Retina (tissue), 1 donor: ENCODE measurements around the gene BPHL.
"Not testable (repeated sequence)": the region's sequence is repeated elsewhere in the genome, so short reads cannot be mapped to it uniquely, and the experiment has no call there.

ENCODE experiments used
- DNase-seq: peaks from one replicate; pipeline ENCODE4 v3.0.0-alpha.2; 2016

Gene BPHL

GRCh38 chr6:3118353-3119039 is at the start of gene BPHL:
Gene BPHL, plus strand, starts transcription at chr6:3118711. Its CDS starts 30 bp downstream, at chr6:3118741.
- peak; percentile 99 for DNase-seq

- DNase-seq, result no peak
Measured at GRCh38 chr6:3071568-3071967, 46.9 kb upstream of the BPHL start.

- no peak for DNase-seq
Measured at GRCh38 chr6:3072798-3073197, 45.7 kb upstream of the BPHL start.

- no peak for DNase-seq
Measured at GRCh38 chr6:3073382-3073781, 45.1 kb upstream of the BPHL start.

DNA sequence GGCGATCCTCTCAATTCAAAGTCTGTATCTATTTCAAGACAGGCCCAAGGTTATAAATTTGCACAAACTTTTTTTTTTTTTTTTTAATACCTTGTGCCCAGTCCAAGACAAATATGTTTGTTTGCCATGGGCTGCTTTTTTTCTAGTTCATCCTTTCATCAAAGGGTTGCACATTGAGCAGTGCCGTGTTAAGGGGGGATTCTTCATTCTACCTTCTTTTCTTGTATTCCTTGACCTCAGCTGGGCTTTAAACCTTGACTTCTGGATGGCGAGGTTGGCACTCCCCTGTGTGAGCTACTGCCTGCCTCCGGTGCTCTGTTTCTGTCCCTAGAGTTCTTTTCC is 42.8 kb upstream of the BPHL start:
- DNase-seq, result no peak

GRCh38 chr6:3076320-3076719 is 42.2 kb upstream of the BPHL start:
- no peak for DNase-seq

DNA sequence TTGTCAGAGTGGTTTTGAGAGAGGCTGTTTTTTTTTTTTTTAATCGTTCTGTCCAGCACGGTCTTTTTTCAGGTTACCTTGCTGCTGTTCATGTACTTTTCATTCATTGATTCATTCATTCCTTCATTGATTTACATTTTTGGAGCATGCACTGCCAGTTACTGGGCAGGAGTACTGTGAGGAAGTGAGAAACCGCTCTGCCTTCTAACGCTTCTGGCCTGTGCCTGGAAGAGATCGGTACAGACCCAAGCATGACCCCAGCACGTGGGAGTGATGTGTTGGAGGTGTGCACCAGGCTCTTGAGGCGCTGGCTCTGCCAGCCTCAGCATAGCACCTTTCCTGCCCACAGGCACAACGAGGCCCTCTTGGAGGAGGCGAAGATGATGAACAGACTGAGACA is 41.1 kb upstream of the BPHL start:
- no peak for DNase-seq

DNA sequence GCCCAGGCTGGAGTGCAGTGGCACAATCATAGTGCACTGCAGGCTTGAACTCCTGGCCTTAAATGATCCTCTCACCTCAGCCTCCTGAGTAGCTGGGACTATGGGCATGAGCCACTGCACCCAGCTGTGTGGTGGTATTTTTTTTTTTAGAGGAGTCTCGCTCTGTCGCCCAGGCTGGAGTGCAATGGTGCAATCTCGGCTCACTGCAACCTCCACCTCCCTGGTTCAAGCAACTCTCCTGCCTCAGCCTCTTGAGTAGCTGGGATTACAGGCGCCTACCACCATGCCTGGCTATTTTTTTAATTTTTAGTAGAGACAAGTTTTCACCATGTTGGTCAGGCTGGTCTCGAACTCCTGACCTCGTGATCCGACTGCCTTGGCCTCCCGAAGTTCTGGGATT is 39.6 kb upstream of the BPHL start:
- DNase-seq, result not testable (repeated sequence)

DNA sequence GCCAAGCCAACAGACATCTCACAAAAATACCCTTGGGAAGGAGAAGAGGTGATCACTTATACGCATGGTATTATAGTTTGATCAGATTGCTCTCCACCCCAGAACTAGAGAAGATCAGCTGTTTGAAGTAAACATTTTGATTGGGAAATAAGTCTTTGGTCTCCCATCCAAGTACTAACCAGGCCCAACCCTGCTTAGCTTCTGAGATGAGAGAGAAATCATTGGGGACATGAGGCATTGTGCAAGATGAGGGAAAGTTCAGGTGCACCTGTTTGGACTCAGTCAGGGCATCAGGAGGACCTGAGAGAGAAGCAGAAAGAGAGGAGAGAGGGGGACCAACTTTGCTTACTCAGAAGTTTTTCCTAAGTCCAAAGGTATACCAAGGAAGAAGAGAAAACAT is 38.8 kb upstream of the BPHL start:
- DNase-seq, result no peak

- peak; percentile 22 for DNase-seq
Measured at GRCh38 chr6:3081960-3082359, 36.6 kb upstream of the BPHL start.

GRCh38 chr6:3085074-3085473 is 33.4 kb upstream of the BPHL start:
- DNase-seq, result no peak

- no peak for DNase-seq
Measured at GRCh38 chr6:3086282-3086946, 32.1 kb upstream of the BPHL start.

- no peak for DNase-seq
Measured at GRCh38 chr6:3088446-3088845, 30.1 kb upstream of the BPHL start.

GRCh38 chr6:3088968-3089367 is 29.5 kb upstream of the BPHL start:
- no peak for DNase-seq

GRCh38 chr6:3090013-3090412 is 28.5 kb upstream of the BPHL start:
- DNase-seq, result peak; percentile 13

DNA sequence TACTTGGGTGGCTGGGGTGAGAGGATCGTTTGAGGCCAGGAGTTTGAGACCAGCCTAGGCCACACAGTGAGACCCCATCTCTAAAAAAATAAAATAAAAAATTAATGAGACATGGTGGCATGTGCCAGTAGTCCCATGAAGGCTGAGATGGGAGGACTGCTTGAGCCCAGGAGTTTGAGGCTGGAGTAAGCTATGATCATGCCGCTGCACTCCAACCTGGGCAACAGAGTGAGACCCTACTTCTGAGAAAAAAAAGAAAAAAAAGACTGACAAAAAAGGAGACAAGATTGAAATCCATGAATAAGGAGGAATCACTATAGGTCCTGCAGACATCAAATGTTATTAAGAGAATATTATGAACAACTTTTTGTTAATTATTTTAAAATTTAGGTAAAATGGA is 23.7 kb upstream of the BPHL start:
- no peak for DNase-seq

GRCh38 chr6:3102875-3103274 is 15.6 kb upstream of the BPHL start:
- no peak for DNase-seq

DNA sequence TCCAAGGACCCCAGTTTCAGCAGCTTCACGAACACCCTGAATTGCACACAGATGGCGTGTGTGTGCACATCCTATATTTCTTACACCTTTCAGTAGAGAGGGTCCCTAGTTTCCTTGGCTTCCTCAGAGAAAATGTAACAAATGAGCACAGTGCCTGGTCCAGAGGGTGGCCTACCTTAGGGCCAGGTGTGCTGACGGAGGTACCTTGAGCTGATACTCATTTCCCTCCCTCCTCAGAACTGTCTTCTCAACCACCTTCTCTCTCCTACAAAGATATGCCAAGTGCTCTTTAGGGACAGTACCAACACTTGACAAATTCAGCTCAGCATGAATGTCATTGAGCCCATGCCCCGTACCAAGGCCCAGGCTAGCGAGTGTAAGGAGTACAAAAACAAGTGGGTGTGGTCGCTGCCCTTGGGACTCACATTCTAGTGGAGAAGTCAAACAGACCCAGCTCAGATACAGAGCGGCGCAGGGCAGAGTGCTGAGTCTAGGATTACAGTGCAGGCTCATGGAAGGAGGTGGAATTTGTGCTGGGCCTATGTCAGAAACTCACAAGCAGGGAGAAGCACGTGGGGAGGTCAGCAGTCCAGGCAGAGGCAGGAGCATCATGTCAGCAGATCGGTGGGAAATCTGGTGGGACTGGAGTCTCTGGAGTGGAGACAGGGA is 9.6 kb upstream of the BPHL start:
- no peak for DNase-seq

GRCh38 chr6:3109761-3110160 is 8.8 kb upstream of the BPHL start:
- DNase-seq, result no peak

DNA sequence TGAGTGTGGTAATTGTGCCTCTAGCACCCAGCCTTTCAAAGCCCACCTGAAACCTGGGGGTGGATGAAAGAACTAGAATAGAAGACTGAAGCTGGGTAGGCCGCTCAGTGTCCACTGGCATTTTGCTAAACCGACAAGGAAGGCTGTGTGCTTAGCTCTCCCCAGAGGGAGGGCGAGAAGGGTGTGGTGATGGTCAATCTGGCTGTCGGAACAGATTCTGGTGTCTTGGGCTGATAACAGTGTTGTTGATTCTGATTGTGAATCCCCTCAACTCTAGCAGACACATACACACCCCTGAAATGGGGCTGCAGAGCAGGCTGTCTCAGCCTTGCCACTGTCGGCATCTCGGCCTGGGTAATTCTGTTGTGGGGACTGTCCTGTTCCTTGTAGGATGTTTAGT is 4.1 kb upstream of the BPHL start:
- no peak for DNase-seq

DNA sequence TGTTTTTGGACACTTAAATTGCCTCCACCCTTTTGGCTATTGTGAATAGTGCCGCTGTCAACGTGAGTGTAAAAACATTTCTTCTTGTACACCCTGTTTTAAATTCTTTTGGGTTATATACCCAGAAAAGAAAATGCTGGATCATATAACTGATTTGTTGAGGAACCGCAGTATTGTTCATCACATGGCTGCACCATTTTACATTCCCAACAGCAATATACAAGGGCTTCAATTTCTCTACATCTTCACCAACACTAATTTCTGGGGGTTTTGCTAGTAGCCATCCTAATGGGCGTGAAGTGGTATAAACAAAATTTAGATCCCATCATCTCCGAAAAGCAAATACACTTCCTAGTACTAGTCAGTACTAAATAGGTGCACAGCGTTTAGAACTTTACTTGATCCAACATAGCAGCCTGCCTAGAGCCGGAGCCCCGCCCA is 579 bp upstream of the BPHL start:
- DNase-seq, result no peak

GRCh38 chr6:3119040-3119723 is 671 bp downstream of the BPHL start:
- DNase-seq, result no peak

- no peak for DNase-seq
Measured at GRCh38 chr6:3120765-3121089, 2.2 kb downstream of the BPHL start.

GRCh38 chr6:3122823-3123182 is 4.3 kb downstream of the BPHL start:
- no peak for DNase-seq
